ENCODE data around the gene ZFPM1. TPM values are rescaled to one million over a fixed set of nuclear protein-coding genes. Genes with fewer than 3 reads are reported as not detected.

The ZFPM1 gene
- total RNA-seq, 1 donor from 2014 or later: 5.5 TPM

GRCh38 chr16:88525663-88525990 lies 72.5 kb downstream of the ZFPM1 start:
- no peaks in the 10 kb centered on the region for H3K9me3 ChIP-seq
- H3K4me1 ChIP-seq: peaks cover 0 to 2% of the 10 kb centered on the region in 2 donors
- TF ChIP-seq CTCF (IDR thresholded peaks at IDR 0.05): no peak
- H3K36me3 ChIP-seq: no peaks in the 10 kb centered on the region
- no peak overlapping the region for H3K4me3 ChIP-seq
- intact Hi-C loops (cut with DNase I): no loop called here
- no peak overlapping the region for H3K27ac ChIP-seq
- no peak for DNase-seq (ENCODE audit: low spot score in 2 of 2)
- H3K27me3 ChIP-seq: no peaks in the 10 kb centered on the region

- no peak for TF ChIP-seq CTCF (IDR thresholded peaks at IDR 0.05)
- no peak for DNase-seq (ENCODE audit: low spot score in 2 of 2)
- Histone ChIP-seq H3K4me3 (no peak overlapping the region), H3K9me3 (no peaks in the 10 kb centered on the region), H3K27me3 (no peaks in the 10 kb centered on the region), H3K36me3 (no peaks in the 10 kb centered on the region), H3K4me1 (peaks cover 0 to 2% of the 10 kb centered on the region in 2 donors), H3K27ac (no peak overlapping the region)
- intact Hi-C loops (cut with DNase I): no loop called here
Measured at GRCh38 chr16:88526008-88526905, 73.2 kb downstream of the ZFPM1 start.

GRCh38 chr16:88526906-88527185 lies 73.8 kb downstream of the ZFPM1 start:
- H3K4me1 ChIP-seq: peaks cover 0 to 2% of the 10 kb centered on the region in 2 donors
- no peak overlapping the region for H3K27ac ChIP-seq
- no peak overlapping the region for H3K4me3 ChIP-seq
- no peaks in the 10 kb centered on the region for H3K36me3 ChIP-seq
- intact Hi-C loops (cut with DNase I): loop anchor here (1.0 kb wide), 1 partner anchor 84 kb away; no protein-coding TSS in a partner anchor
- no peaks in the 10 kb centered on the region for H3K9me3 ChIP-seq
- no peak for DNase-seq (ENCODE audit: low spot score in 2 of 2)
- no peaks in the 10 kb centered on the region for H3K27me3 ChIP-seq
- no peak for TF ChIP-seq CTCF (IDR thresholded peaks at IDR 0.05)

- Histone ChIP-seq H3K36me3 (no peaks in the 10 kb centered on the region), H3K27ac (no peak overlapping the region), H3K9me3 (no peaks in the 10 kb centered on the region), H3K4me3 (no peak overlapping the region), H3K27me3 (no peaks in the 10 kb centered on the region), H3K4me1 (peaks cover 0 to 2% of the 10 kb centered on the region in 2 donors)
- peak; percentile 76 to 88 (median 78) for TF ChIP-seq CTCF (IDR thresholded peaks at IDR 0.05)
- DNase-seq (ENCODE audit: low spot score in 2 of 2): peak in 1 of 2 donors; percentile 78
- intact Hi-C loops (cut with DNase I): loop anchor here (1.0 kb wide), 1 partner anchor 84 kb away; no protein-coding TSS in a partner anchor
Measured at GRCh38 chr16:88527186-88527936, 74.3 kb downstream of the ZFPM1 start.

GRCh38 chr16:88527937-88528743 lies 75.1 kb downstream of the ZFPM1 start:
- H3K27ac ChIP-seq: no peak overlapping the region
- intact Hi-C loops (cut with DNase I): loop anchor here (1.0 kb wide), 1 partner anchor 85 kb away; no protein-coding TSS in a partner anchor
- H3K9me3 ChIP-seq: no peaks in the 10 kb centered on the region
- peaks cover 2 to 3% of the 10 kb centered on the region in 2 donors for H3K4me1 ChIP-seq
- H3K27me3 ChIP-seq: no peaks in the 10 kb centered on the region
- no peak overlapping the region for H3K4me3 ChIP-seq
- TF ChIP-seq CTCF (IDR thresholded peaks at IDR 0.05): no peak
- no peak for DNase-seq (ENCODE audit: low spot score in 2 of 2)
- H3K36me3 ChIP-seq: no peaks in the 10 kb centered on the region

Data from ascending aorta (tissue), 2 donors.